Measurements from ENCODE around the gene HOXB8.

Gene HOXB8

DNA sequence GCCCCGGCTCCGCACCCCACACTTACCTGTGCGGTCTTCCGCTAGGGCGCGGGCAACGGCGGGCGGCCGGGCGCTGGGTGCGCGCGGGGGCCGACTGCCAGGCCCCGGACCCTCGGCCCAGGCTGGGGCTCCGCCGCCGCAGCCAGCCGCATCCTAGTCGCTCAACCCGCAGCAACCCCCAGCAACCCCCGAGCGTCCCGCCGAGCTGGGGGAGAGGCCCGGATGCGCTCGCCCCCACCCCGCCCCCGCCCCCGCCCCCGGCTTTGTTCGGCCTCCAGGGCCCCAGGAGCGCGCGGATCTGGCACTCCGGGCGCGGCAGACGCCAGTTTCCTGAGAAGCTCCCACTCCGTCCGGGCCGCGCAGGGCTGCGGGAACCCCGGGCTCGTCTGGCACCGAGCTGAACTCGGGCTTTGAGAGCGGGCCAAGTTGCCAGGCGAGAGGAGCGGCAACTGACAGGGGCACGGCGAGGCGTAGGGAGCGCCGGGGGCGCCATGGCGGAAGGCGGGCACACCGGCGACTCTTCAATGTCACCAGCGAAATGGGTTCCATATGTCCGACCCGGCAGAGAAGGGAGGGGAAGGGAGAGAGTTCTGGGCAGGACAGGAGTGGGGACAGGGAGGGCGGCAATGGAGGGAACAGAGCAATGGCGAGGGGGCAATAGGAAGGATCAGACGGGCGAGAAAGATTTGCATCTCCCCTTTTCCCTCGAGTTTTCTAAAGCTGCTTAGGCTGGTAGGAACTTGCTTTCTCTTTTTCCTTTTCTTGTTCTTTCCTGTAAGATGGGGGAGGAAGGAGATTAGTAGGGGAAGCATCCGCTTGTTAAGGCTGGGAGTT, 50.7 kb downstream of the HOXB8 start:
- ATAC-seq: no peak
- TF ChIP-seq GLIS3 (CRISPR knock-in tag; IDR thresholded peaks at IDR 0.05): no peak

DNA sequence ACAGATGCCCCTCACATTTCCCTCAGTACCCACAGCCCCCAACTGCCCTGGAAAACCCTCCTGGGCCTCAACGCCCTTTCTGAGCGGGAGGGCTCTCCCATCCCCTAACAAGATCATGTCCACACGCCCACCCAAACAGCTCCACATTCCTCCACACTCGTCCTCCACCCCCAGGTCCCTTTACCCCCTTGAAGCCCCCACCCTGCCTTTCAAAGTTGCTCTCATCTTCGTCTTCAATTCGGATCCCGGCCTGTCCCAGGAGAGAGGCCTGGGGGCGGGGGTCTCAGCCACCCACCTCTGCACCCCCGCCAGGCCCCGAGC, 51.3 kb downstream of the HOXB8 start:
- TF ChIP-seq, protein P1, sequence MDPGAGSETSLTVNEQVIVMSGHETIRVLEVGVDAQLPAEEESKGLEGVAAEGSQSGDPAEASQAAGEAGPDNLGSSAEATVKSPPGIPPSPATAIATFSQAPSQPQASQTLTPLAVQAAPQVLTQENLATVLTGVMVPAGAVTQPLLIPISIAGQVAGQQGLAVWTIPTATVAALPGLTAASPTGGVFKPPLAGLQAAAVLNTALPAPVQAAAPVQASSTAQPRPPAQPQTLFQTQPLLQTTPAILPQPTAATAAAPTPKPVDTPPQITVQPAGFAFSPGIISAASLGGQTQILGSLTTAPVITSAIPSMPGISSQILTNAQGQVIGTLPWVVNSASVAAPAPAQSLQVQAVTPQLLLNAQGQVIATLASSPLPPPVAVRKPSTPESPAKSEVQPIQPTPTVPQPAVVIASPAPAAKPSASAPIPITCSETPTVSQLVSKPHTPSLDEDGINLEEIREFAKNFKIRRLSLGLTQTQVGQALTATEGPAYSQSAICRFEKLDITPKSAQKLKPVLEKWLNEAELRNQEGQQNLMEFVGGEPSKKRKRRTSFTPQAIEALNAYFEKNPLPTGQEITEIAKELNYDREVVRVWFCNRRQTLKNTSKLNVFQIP (CRISPR knock-in tag; IDR thresholded peaks at IDR 0.05; ENCODE audit: borderline replicate concordance, low read depth): no peak
- TF ChIP-seq, protein P2, sequence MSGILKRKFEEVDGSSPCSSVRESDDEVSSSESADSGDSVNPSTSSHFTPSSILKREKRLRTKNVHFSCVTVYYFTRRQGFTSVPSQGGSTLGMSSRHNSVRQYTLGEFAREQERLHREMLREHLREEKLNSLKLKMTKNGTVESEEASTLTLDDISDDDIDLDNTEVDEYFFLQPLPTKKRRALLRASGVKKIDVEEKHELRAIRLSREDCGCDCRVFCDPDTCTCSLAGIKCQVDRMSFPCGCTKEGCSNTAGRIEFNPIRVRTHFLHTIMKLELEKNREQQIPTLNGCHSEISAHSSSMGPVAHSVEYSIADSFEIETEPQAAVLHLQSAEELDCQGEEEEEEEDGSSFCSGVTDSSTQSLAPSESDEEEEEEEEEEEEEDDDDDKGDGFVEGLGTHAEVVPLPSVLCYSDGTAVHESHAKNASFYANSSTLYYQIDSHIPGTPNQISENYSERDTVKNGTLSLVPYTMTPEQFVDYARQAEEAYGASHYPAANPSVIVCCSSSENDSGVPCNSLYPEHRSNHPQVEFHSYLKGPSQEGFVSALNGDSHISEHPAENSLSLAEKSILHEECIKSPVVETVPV (CRISPR knock-in tag; IDR thresholded peaks at IDR 0.05): no peak
- TF ChIP-seq ZC3H10 (CRISPR knock-in tag; IDR thresholded peaks at IDR 0.05) (no peak), PPARA (CRISPR knock-in tag; IDR thresholded peaks at IDR 0.05; ENCODE audit: borderline replicate concordance) (no peak), TOX (CRISPR knock-in tag; IDR thresholded peaks at IDR 0.05; ENCODE audit: borderline replicate concordance) (no peak), RARB (CRISPR knock-in tag; IDR thresholded peaks at IDR 0.05) (no peak), ESRRG (CRISPR knock-in tag; IDR thresholded peaks at IDR 0.05) (no peak), SNAI2 (CRISPR knock-in tag; IDR thresholded peaks at IDR 0.05) (no peak), ZFP3 (CRISPR knock-in tag; IDR thresholded peaks at IDR 0.05) (no peak), ZNF70 (CRISPR knock-in tag; IDR thresholded peaks at IDR 0.05) (no peak), CSDC2 (CRISPR knock-in tag; IDR thresholded peaks at IDR 0.05) (no peak), BACH2 (CRISPR knock-in tag; IDR thresholded peaks at IDR 0.05; ENCODE audit: borderline replicate concordance) (no peak), ARNTL (CRISPR knock-in tag; IDR thresholded peaks at IDR 0.05; ENCODE audit: borderline replicate concordance, low read depth) (no peak), ZFP30 (CRISPR knock-in tag; IDR thresholded peaks at IDR 0.05) (no peak), OSR1 (CRISPR knock-in tag; IDR thresholded peaks at IDR 0.05) (no peak)
- TF ChIP-seq, protein P3, sequence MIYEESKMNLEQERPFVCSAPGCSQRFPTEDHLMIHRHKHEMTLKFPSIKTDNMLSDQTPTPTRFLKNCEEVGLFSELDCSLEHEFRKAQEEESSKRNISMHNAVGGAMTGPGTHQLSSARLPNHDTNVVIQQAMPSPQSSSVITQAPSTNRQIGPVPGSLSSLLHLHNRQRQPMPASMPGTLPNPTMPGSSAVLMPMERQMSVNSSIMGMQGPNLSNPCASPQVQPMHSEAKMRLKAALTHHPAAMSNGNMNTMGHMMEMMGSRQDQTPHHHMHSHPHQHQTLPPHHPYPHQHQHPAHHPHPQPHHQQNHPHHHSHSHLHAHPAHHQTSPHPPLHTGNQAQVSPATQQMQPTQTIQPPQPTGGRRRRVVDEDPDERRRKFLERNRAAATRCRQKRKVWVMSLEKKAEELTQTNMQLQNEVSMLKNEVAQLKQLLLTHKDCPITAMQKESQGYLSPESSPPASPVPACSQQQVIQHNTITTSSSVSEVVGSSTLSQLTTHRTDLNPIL (CRISPR knock-in tag; IDR thresholded peaks at IDR 0.05; ENCODE audit: low read depth): no peak
- TF ChIP-seq, protein P4, sequence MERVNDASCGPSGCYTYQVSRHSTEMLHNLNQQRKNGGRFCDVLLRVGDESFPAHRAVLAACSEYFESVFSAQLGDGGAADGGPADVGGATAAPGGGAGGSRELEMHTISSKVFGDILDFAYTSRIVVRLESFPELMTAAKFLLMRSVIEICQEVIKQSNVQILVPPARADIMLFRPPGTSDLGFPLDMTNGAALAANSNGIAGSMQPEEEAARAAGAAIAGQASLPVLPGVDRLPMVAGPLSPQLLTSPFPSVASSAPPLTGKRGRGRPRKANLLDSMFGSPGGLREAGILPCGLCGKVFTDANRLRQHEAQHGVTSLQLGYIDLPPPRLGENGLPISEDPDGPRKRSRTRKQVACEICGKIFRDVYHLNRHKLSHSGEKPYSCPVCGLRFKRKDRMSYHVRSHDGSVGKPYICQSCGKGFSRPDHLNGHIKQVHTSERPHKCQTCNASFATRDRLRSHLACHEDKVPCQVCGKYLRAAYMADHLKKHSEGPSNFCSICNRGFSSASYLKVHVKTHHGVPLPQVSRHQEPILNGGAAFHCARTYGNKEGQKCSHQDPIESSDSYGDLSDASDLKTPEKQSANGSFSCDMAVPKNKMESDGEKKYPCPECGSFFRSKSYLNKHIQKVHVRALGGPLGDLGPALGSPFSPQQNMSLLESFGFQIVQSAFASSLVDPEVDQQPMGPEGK (CRISPR knock-in tag; IDR thresholded peaks at IDR 0.05; ENCODE audit: borderline replicate concordance): no peak
- TF ChIP-seq, protein P5, sequence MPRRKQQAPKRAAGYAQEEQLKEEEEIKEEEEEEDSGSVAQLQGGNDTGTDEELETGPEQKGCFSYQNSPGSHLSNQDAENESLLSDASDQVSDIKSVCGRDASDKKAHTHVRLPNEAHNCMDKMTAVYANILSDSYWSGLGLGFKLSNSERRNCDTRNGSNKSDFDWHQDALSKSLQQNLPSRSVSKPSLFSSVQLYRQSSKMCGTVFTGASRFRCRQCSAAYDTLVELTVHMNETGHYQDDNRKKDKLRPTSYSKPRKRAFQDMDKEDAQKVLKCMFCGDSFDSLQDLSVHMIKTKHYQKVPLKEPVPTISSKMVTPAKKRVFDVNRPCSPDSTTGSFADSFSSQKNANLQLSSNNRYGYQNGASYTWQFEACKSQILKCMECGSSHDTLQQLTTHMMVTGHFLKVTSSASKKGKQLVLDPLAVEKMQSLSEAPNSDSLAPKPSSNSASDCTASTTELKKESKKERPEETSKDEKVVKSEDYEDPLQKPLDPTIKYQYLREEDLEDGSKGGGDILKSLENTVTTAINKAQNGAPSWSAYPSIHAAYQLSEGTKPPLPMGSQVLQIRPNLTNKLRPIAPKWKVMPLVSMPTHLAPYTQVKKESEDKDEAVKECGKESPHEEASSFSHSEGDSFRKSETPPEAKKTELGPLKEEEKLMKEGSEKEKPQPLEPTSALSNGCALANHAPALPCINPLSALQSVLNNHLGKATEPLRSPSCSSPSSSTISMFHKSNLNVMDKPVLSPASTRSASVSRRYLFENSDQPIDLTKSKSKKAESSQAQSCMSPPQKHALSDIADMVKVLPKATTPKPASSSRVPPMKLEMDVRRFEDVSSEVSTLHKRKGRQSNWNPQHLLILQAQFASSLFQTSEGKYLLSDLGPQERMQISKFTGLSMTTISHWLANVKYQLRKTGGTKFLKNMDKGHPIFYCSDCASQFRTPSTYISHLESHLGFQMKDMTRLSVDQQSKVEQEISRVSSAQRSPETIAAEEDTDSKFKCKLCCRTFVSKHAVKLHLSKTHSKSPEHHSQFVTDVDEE (CRISPR knock-in tag; IDR thresholded peaks at IDR 0.05): no peak
- ATAC-seq: no peak

DNA sequence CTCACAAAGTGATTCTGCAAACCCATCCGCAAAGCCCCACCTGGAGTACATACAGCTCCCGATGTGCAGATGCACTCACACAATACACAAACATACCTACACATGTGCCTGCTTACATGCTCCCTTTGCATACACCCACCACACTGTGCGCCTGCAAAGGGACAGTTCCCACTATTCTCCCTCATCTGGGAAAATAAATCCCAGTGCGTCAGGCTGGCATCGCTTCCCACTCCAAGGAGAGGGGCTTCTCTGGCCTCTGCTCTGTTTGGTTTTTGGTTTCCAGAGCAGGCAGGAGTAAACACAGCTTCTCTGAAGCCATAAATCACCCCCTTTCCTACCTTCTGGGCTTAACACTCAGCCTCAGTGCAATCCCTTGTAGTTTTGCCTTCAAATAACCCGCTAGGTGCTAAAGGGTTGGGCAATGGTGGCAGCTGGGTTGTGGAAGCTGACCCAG, 51.7 kb downstream of the HOXB8 start:
- no peak for ATAC-seq
- TF ChIP-seq, protein P4 (CRISPR knock-in tag; IDR thresholded peaks at IDR 0.05; ENCODE audit: borderline replicate concordance): no peak
- TF ChIP-seq GLIS3 (CRISPR knock-in tag; IDR thresholded peaks at IDR 0.05) (no peak), TOX (CRISPR knock-in tag; IDR thresholded peaks at IDR 0.05; ENCODE audit: borderline replicate concordance) (no peak)
- TF ChIP-seq, protein P5 (CRISPR knock-in tag; IDR thresholded peaks at IDR 0.05): no peak

Data from SK-N-SH treated with all-trans-retinoic acid at 6 μM for 48 hours (cell line).